GM18499 (cell line): ENCODE results near the gene NTF4.
"Not testable (repeated sequence)": the region's sequence is repeated elsewhere in the genome, so short reads cannot be mapped to it uniquely, and the experiment has no call there.

Source experiments
- ATAC-seq: cut with Tn5 transposase; IDR thresholded peaks from one replicate; pipeline ENCODE4 v1.9.1; 2021; ENCODE audit warnings: moderate number of reproducible peaks; ENCODE audit not compliant: insufficient read depth, unreplicated experiment

The NTF4 gene

GRCh38 chr19:49057636-49058234, 6.9 kb downstream of the NTF4 start, which contains the start of gene CGB7:
CGB7 (minus strand) TSS chr19:49057749; CDS start chr19:49055375, 2,374 bp downstream.
- no peak for ATAC-seq

GRCh38 chr19:49056902-49057596, 7.6 kb downstream of the NTF4 start:
- ATAC-seq, result not testable (repeated sequence)

GRCh38 chr19:49056101-49056901, 8.3 kb downstream of the NTF4 start:
- ATAC-seq, result no peak

- not testable (repeated sequence) for ATAC-seq
Measured at GRCh38 chr19:49050376-49051033, 14.1 kb downstream of the NTF4 start.

- not testable (repeated sequence) for ATAC-seq
Measured at GRCh38 chr19:49049834-49050233, 14.8 kb downstream of the NTF4 start.

GRCh38 chr19:49049011-49049410, 15.6 kb downstream of the NTF4 start, which contains the start of gene CGB8:
CGB8 (minus strand) TSS chr19:49049111; CDS start chr19:49048739, 372 bp downstream.
- not testable (repeated sequence) for ATAC-seq

- not testable (repeated sequence) for ATAC-seq
Measured at GRCh38 chr19:49043548-49043947, 21.1 kb downstream of the NTF4 start, which contains the start of gene CGB5. CGB5 (plus strand) TSS chr19:49043848; CDS start chr19:49044210, 362 bp downstream.

GRCh38 chr19:49042666-49043065, 22.0 kb downstream of the NTF4 start:
- ATAC-seq, result not testable (repeated sequence)

- no peak for ATAC-seq
Measured at GRCh38 chr19:49042177-49042576, 22.4 kb downstream of the NTF4 start.

- ATAC-seq, result not testable (repeated sequence)
Measured at GRCh38 chr19:49039736-49040135, 24.9 kb downstream of the NTF4 start.

GRCh38 chr19:49038557-49039276, 25.9 kb downstream of the NTF4 start:
- not testable (repeated sequence) for ATAC-seq

GRCh38 chr19:49038111-49038510, 26.5 kb downstream of the NTF4 start:
- not testable (repeated sequence) for ATAC-seq

GRCh38 chr19:49036815-49037214, 27.8 kb downstream of the NTF4 start, which contains the start of gene CGB1:
CGB1 (minus strand) TSS chr19:49036895; CDS start chr19:49036711, 184 bp downstream.
- ATAC-seq, result not testable (repeated sequence)

- not testable (repeated sequence) for ATAC-seq
Measured at GRCh38 chr19:49031642-49032301, 32.8 kb downstream of the NTF4 start, which contains the start of gene CGB2. CGB2 (plus strand) TSS chr19:49031890; CDS start chr19:49032096, 206 bp downstream.

- not testable (repeated sequence) for ATAC-seq
Measured at GRCh38 chr19:49030323-49030722, 34.3 kb downstream of the NTF4 start.

GRCh38 chr19:49029749-49030148, 34.9 kb downstream of the NTF4 start:
- ATAC-seq, result not testable (repeated sequence)

- not testable (repeated sequence) for ATAC-seq
Measured at GRCh38 chr19:49028686-49029085, 35.9 kb downstream of the NTF4 start.

- not testable (repeated sequence) for ATAC-seq
Measured at GRCh38 chr19:49025599-49025998, 39.0 kb downstream of the NTF4 start.

GRCh38 chr19:49025088-49025487, 39.5 kb downstream of the NTF4 start:
- ATAC-seq, result not testable (repeated sequence)
